Fibroblast of mammary gland (primary cell): Measurements from ENCODE around the gene GSG1L2.

Experiments
- DNase-seq: peaks from one replicate; pipeline ENCODE4 v3.0.0-alpha.2; 2010; ENCODE audit warnings: low read depth
- H3K4me3 ChIP-seq: 2 replicates; pipeline ENCODE4 v1.5.1; 2011; ENCODE audit warnings: low read depth, mild to moderate bottlenecking, low read length, moderate library complexity; ENCODE audit not compliant: control insufficient read depth
- TF ChIP-seq, protein P1 (sequence below): conservative IDR thresholded peaks from 2 replicates; pipeline ENCODE4 v1.5.1; 2011; ENCODE audit warnings: low read depth, low read length, inconsistent platforms; ENCODE audit not compliant: control insufficient read depth, insufficient read depth

The GSG1L2 gene

DNA sequence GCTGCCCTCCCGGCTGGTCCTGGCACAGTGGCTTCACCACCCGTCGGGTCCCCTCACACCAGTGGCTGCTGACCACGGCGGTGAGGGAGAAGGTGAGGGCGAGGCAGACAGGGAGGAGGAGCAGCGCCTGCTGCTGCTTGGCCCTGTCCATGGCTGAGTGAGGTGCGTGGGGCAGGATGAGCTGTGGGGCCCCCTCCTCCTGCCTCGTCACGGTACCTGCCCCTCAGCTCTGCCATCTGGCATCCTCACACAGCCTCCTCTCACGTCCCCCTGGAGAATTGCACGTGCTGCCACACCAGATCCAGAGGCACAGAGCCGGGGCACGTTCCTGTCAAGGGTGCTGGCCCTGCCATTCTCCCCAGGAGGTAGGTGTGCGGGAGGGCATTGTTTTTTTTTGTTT lies at the start of gene GSG1L2:
Gene GSG1L2 (minus strand): TSS at position 159 of the 400 bp plus-strand sequence. CDS start 8 bp downstream, at position 151.
- DNase-seq, result no peak
- TF ChIP-seq, protein P1, sequence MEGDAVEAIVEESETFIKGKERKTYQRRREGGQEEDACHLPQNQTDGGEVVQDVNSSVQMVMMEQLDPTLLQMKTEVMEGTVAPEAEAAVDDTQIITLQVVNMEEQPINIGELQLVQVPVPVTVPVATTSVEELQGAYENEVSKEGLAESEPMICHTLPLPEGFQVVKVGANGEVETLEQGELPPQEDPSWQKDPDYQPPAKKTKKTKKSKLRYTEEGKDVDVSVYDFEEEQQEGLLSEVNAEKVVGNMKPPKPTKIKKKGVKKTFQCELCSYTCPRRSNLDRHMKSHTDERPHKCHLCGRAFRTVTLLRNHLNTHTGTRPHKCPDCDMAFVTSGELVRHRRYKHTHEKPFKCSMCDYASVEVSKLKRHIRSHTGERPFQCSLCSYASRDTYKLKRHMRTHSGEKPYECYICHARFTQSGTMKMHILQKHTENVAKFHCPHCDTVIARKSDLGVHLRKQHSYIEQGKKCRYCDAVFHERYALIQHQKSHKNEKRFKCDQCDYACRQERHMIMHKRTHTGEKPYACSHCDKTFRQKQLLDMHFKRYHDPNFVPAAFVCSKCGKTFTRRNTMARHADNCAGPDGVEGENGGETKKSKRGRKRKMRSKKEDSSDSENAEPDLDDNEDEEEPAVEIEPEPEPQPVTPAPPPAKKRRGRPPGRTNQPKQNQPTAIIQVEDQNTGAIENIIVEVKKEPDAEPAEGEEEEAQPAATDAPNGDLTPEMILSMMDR, result no peak
- no peak within 1 kb of the TSS for H3K4me3 ChIP-seq

DNA sequence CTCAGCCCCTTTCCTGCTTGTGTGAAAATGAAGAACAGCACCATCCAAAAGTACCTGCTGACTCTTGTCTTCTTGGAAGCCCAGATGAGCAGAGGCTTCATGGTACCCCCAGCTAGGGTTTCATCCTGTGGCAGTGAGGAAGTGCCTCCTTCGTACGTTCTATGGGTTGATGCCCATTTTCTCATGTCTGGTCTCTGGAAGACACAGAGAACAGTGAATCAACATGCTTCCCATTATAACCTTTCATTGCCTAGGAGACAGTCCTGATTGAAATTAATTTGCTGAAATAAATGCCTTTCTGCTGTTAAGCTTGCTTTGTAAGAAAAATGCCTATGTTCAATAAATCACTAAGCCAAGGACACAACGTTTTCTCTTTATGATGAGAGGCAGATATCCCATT lies 46.7 kb upstream of the GSG1L2 start:
- no peak for DNase-seq
- TF ChIP-seq, protein P1, result no peak
- no peak overlapping the region for H3K4me3 ChIP-seq

DNA sequence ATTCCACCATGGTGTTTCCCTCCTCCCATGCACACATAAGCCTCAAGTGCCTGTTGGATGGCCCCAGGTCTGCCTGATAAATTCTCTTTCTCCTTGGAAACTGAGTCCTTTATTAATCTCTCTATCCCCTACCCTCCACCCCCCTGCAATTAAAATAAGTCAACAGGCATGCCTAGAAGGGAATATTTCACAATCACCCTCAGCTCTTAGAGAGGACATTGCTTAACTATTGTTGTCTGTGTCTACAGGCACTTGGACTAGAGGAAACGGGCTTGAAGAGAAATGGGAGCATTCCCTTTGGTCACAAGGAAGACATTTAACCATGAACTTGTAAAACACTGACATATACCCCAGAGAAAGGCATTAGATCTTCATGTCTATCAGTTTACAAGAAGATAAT lies 43.7 kb upstream of the GSG1L2 start:
- H3K4me3 ChIP-seq, result no peak overlapping the region
- TF ChIP-seq, protein P1, result no peak
- peak; percentile 21 for DNase-seq

DNA sequence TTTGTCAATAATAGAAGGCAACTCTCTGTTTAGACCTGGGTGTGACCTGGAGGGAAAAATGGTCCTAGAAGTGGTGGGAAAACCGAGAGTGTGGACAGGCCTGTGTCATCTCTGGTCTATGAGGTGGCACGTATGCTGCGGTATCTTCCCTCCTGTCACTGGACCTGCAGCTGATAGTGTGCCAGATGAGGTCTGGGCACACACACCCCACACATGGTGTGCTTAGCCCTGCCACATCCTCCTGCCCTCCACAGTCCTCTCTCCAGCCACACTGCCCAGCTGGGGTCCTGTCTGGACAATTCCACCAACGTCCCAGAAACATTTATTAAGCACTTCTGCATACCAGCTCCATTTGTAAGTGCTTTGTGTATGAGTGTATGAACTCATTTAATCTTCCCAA lies 41.1 kb upstream of the GSG1L2 start:
- no peak for DNase-seq
- TF ChIP-seq, protein P1, result no peak

DNA sequence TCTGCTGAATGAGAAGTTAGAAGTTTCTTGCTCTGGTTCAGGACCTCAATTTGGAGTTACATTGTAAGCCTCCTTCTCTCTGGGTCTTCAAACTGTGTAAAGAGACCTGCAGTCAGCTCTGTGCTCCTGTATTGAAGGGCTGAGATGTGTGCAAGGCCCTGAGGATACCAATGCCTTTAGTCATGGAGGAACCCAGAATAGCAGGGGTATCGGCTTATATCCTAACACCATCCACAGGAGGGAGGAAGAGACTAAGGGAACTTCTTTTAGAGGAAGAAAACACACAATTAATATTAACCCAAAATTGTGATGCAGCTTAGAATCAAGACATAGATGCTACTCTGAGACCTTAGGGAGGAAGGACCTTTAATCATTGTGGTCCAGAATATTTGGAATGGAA lies 40.3 kb upstream of the GSG1L2 start:
- H3K4me3 ChIP-seq, result no peak overlapping the region
- TF ChIP-seq, protein P1, result no peak
- no peak for DNase-seq

More for the DNA sequence above, 41.1 kb upstream of the GSG1L2 start:
- no peak overlapping the region for H3K4me3 ChIP-seq

DNA sequence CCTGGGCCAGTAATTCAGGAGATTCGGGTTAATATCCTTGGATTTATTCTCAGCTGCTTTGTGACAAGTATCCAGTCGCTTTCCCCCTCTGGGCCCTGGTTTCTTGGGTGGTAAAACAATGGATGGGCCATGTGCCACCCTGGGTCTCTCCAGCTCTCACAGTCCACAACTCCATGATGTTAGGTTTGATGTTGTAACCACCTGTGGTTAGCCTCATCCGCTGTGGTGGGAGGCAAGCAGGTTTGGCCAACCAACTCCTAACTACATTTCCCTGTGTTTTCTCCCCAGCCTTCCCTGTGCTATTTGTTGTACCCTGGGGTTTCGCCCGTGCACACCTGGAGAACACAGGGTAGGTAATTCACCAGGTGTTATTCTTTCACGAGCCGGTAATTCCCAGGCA lies 39.0 kb upstream of the GSG1L2 start:
- TF ChIP-seq, protein P1, result no peak
- no peak for DNase-seq
- no peak overlapping the region for H3K4me3 ChIP-seq

DNA sequence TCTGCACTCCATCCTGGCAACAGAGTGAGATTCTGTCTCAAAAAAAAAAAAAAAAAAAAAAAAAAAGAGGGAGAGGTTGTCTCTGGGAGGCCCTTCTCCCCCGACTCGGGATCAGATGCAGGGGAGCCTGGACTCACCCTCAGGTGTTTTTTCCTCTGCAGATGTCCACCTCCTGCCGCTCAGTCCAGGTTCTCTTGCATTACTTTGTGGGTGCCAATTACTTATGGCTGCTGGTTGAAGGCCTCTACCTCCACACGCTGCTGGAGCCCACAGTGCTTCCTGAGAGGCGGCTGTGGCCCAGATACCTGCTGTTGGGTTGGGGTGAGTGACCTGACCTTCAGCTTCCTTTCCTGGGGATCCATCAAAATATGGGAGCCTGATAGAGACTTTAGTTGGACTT lies 37.9 kb upstream of the GSG1L2 start:
- TF ChIP-seq, protein P1, result no peak
- no peak for DNase-seq
- H3K4me3 ChIP-seq, result no peak overlapping the region
